A172 (cell line): ENCODE measurements around the gene GBP7. TPM values are rescaled to one million over a fixed set of nuclear protein-coding genes. Genes with fewer than 3 reads are reported as not detected.
"Not testable (repeated sequence)": the region's sequence is repeated elsewhere in the genome, so short reads cannot be mapped to it uniquely, and the experiment has no call there.

ENCODE experiments used
- DNase-seq: peaks from one replicate; pipeline ENCODE4 v3.0.0-alpha.2; 2015; ENCODE audit warnings: low spot score
- total RNA-seq: library from RNA; depleted of rRNA; stranded (reverse); fragments of >200 nt; shearing (Covaris generic); gene quantifications from 2 replicates; pipeline ENCODE4 v1.2.3, GENCODE V29; 2014; rRNA removed

The GBP7 gene
- not detected in 2 replicates for total RNA-seq

GRCh38 chr1:89175601-89176256, at the start of gene GBP7:
TSS of gene GBP7 (minus strand) at chr1:89176003. CDS start at chr1:89171935, 4,068 bp downstream.
- DNase-seq = no peak

GRCh38 chr1:89221341-89221740, 45.5 kb upstream of the GBP7 start:
- no peak for DNase-seq

- DNase-seq = not testable (repeated sequence)
Observed at GRCh38 chr1:89219851-89220250, 44.0 kb upstream of the GBP7 start.

- not testable (repeated sequence) for DNase-seq
Observed at GRCh38 chr1:89218941-89219340, 43.1 kb upstream of the GBP7 start.

- DNase-seq = no peak
Observed at GRCh38 chr1:89213347-89213746, 37.5 kb upstream of the GBP7 start.

GRCh38 chr1:89211035-89211634, 35.3 kb upstream of the GBP7 start:
- no peak for DNase-seq

- no peak for DNase-seq
Observed at GRCh38 chr1:89206373-89206772, 30.6 kb upstream of the GBP7 start.

GRCh38 chr1:89203166-89203565, 27.4 kb upstream of the GBP7 start:
- peak; percentile 4 for DNase-seq

GRCh38 chr1:89201106-89201794, 25.4 kb upstream of the GBP7 start:
- no peak for DNase-seq

- no peak for DNase-seq
Observed at GRCh38 chr1:89200663-89201062, 24.9 kb upstream of the GBP7 start.

- no peak for DNase-seq
Observed at GRCh38 chr1:89199525-89200031, 23.8 kb upstream of the GBP7 start.

GRCh38 chr1:89198491-89199072, 22.8 kb upstream of the GBP7 start, which contains the start of gene GBP4:
TSS of gene GBP4 (minus strand) at chr1:89198942. CDS start at chr1:89198834, 108 bp downstream.
- no peak for DNase-seq

GRCh38 chr1:89198081-89198480, 22.3 kb upstream of the GBP7 start:
- DNase-seq = no peak

- DNase-seq = no peak
Observed at GRCh38 chr1:89195476-89195875, 19.7 kb upstream of the GBP7 start.

- DNase-seq = no peak
Observed at GRCh38 chr1:89191314-89191713, 15.5 kb upstream of the GBP7 start.

GRCh38 chr1:89190017-89190416, 14.2 kb upstream of the GBP7 start:
- DNase-seq = no peak

GRCh38 chr1:89179343-89179742, 3.5 kb upstream of the GBP7 start:
- no peak for DNase-seq

- no peak for DNase-seq
Observed at GRCh38 chr1:89176971-89177370, 1.2 kb upstream of the GBP7 start.

GRCh38 chr1:89174491-89174890, 1.3 kb downstream of the GBP7 start:
- DNase-seq = no peak

GRCh38 chr1:89172468-89173143, 3.2 kb downstream of the GBP7 start:
- DNase-seq = no peak

GRCh38 chr1:89171067-89171438, 4.8 kb downstream of the GBP7 start:
- DNase-seq = no peak
